HG03095 (cell line): ENCODE data around the gene TTC38.
"Not testable (repeated sequence)": the region's sequence is repeated elsewhere in the genome, so short reads cannot be mapped to it uniquely, and the experiment has no call there.

ENCODE experiments used
- ATAC-seq: cut with Tn5 transposase; IDR thresholded peaks from one replicate; pipeline ENCODE4 v1.9.1; 2021; ENCODE audit warnings: moderate library complexity; ENCODE audit not compliant: unreplicated experiment

Gene TTC38

GRCh38 chr22:46293577-46294260 lies 25.9 kb downstream of the TTC38 start:
- ATAC-seq: no peak

GRCh38 chr22:46294784-46295183 lies 27.0 kb downstream of the TTC38 start:
- no peak for ATAC-seq

- no peak for ATAC-seq
These were observed 27.6 kb downstream of the TTC38 start for GRCh38 chr22:46295277-46295971.

- ATAC-seq: peak; percentile 85
These were observed 28.7 kb downstream of the TTC38 start, which contains the start of gene GTSE1 for GRCh38 chr22:46296257-46297150. Gene GTSE1, plus strand, starts transcription at chr22:46296870. Its CDS starts 531 bp downstream, at chr22:46297401.

- peak; percentile 8 for ATAC-seq
These were observed 29.5 kb downstream of the TTC38 start for GRCh38 chr22:46297151-46297812.

- no peak for ATAC-seq
These were observed 31.3 kb downstream of the TTC38 start for GRCh38 chr22:46299101-46299500.

- no peak for ATAC-seq
These were observed 32.7 kb downstream of the TTC38 start for GRCh38 chr22:46300491-46300890.

- no peak for ATAC-seq
These were observed 35.6 kb downstream of the TTC38 start for GRCh38 chr22:46303347-46303965.

GRCh38 chr22:46308283-46308988 lies 40.6 kb downstream of the TTC38 start:
- no peak for ATAC-seq

GRCh38 chr22:46309526-46310085 lies 41.8 kb downstream of the TTC38 start:
- ATAC-seq: no peak

- ATAC-seq: no peak
These were observed 44.2 kb downstream of the TTC38 start for GRCh38 chr22:46312056-46312455.

- not testable (repeated sequence) for ATAC-seq
These were observed 45.0 kb downstream of the TTC38 start for GRCh38 chr22:46312848-46313247.

GRCh38 chr22:46315976-46316375 lies 48.2 kb downstream of the TTC38 start:
- no peak for ATAC-seq

GRCh38 chr22:46317646-46318045 lies 49.8 kb downstream of the TTC38 start:
- no peak for ATAC-seq

GRCh38 chr22:46318576-46318975 lies 50.8 kb downstream of the TTC38 start:
- ATAC-seq: no peak

GRCh38 chr22:46319319-46319718 lies 51.5 kb downstream of the TTC38 start:
- no peak for ATAC-seq

- no peak for ATAC-seq
These were observed 52.4 kb downstream of the TTC38 start for GRCh38 chr22:46320166-46320710.

GRCh38 chr22:46320716-46321386 lies 53.0 kb downstream of the TTC38 start:
- ATAC-seq: no peak

GRCh38 chr22:46322711-46323110 lies 54.9 kb downstream of the TTC38 start:
- no peak for ATAC-seq
